Measurements from ENCODE around the gene CD47.

GRCh38 chr3:108090049-108090700 lies 656 bp downstream of the CD47 start:
- no peak for TF ChIP-seq CTCF (IDR thresholded peaks at IDR 0.05; ENCODE audit: borderline replicate concordance, extremely low read depth, low read length, poor library complexity, severe bottlenecking)
- no peak for TF ChIP-seq EZH2 (IDR thresholded peaks at IDR 0.05; ENCODE audit: borderline replicate concordance, low read depth, low read length, severe bottlenecking)

Measured in DND-41 (cell line).